ENCODE results near the gene FAM210B.
"Not testable (repeated sequence)": the region's sequence is repeated elsewhere in the genome, so short reads cannot be mapped to it uniquely, and the experiment has no call there.

FAM210B gene

GRCh38 chr20:56358600-56359211, at the start of gene FAM210B:
Gene FAM210B (plus strand): TSS chr20:56358974. CDS start chr20:56359006, 32 bp downstream.
- DNase-seq = peak; percentile 93 to 97 (median 96)

- no peak for DNase-seq
Observed at GRCh38 chr20:56316051-56316450, 42.7 kb upstream of the FAM210B start.

- no peak for DNase-seq
Observed at GRCh38 chr20:56316483-56316882, 42.3 kb upstream of the FAM210B start.

- no peak for DNase-seq
Observed at GRCh38 chr20:56322681-56323080, 36.1 kb upstream of the FAM210B start.

- DNase-seq = no peak
Observed at GRCh38 chr20:56323206-56323605, 35.6 kb upstream of the FAM210B start.

- DNase-seq = no peak
Observed at GRCh38 chr20:56323656-56324055, 35.1 kb upstream of the FAM210B start.

GRCh38 chr20:56324806-56325205, 34.0 kb upstream of the FAM210B start:
- no peak for DNase-seq

GRCh38 chr20:56328861-56329260, 29.9 kb upstream of the FAM210B start:
- DNase-seq = peak in 2 of 3 donors; percentile 9 to 29

GRCh38 chr20:56336709-56337108, 22.1 kb upstream of the FAM210B start:
- DNase-seq = not testable (repeated sequence)

GRCh38 chr20:56342783-56343182, 16.0 kb upstream of the FAM210B start:
- no peak for DNase-seq

- DNase-seq = peak; percentile 44 to 77 (median 53)
Observed at GRCh38 chr20:56343861-56344381, 14.9 kb upstream of the FAM210B start.

- no peak for DNase-seq
Observed at GRCh38 chr20:56345911-56346310, 12.9 kb upstream of the FAM210B start.

- no peak for DNase-seq
Observed at GRCh38 chr20:56347628-56348304, 11.0 kb upstream of the FAM210B start.

GRCh38 chr20:56348305-56348693, 10.5 kb upstream of the FAM210B start:
- DNase-seq = no peak

GRCh38 chr20:56348746-56349145, 10.0 kb upstream of the FAM210B start:
- peak in 1 of 3 donors; percentile 51 for DNase-seq

- no peak for DNase-seq
Observed at GRCh38 chr20:56350842-56351241, 7.9 kb upstream of the FAM210B start.

- DNase-seq = no peak
Observed at GRCh38 chr20:56352345-56353055, 6.3 kb upstream of the FAM210B start.

GRCh38 chr20:56353356-56353755, 5.4 kb upstream of the FAM210B start:
- DNase-seq = no peak

GRCh38 chr20:56358070-56358469, 704 bp upstream of the FAM210B start:
- no peak for DNase-seq

GRCh38 chr20:56359212-56360132, 698 bp downstream of the FAM210B start:
- DNase-seq = peak; percentile 35 to 55 (median 48)

- DNase-seq = no peak
Observed at GRCh38 chr20:56360133-56360907, 1.5 kb downstream of the FAM210B start.

GRCh38 chr20:56360908-56361205, 2.1 kb downstream of the FAM210B start:
- DNase-seq = no peak
